Lower leg skin (tissue), 4 donors: ENCODE results near the gene COG5. TPM values are rescaled to one million over a fixed set of nuclear protein-coding genes. Genes with fewer than 3 reads are reported as not detected.

ENCODE experiments used
- DNase-seq, 2 donors: peaks; one replicate each; pipeline ENCODE4 v3.0.0-alpha.2; 2019; ENCODE audit warnings: low spot score in 2 of 2
- H3K4me3 ChIP-seq: fragments of 200-600 bp; sonication (generic); 2 replicates; pipeline ENCODE4 v1.5.1; 2017; ENCODE audit warnings: mild to moderate bottlenecking, low read depth; ENCODE audit not compliant: poor library complexity, severe bottlenecking
- POLR2A ChIP-seq, 2 donors: fragments of 450-650 bp; IDR thresholded peaks; one replicate each; pipeline ENCODE4 v1.6.1; 2016 to 2017; ENCODE audit warnings: antibody characterized with exemption in 2 of 2, mild to moderate bottlenecking in 1 of 2, moderate library complexity in 1 of 2
- WGBS, 2 donors: methylation state at CpG; one replicate each; pipeline ENCODE4 v1.1.5; 2018; 5-methylcytosine and 5-hydroxymethylcytosine counted together
- intact Hi-C: fragments of 100-400 bp; cut with DNase I; formaldehyde crosslinking; loops from one replicate; pipeline ENCODE4 v1.15.0; 2023; ENCODE audit warnings: low total_unique reads
- total RNA-seq, 4 donors: library from RNA; depleted of rRNA; stranded (reverse); fragments of >200 nt; gene quantifications; one replicate each; pipeline ENCODE4 v1.1.0, GENCODE V29; 2016
- TF ChIP-seq, protein P1 (sequence below), 3 donors: fragments of 450-650 bp; IDR thresholded peaks; one replicate each; pipeline ENCODE4 v1.5.1; 2016; ENCODE audit warnings: antibody characterized with exemption in 3 of 3, mild to moderate bottlenecking in 3 of 3, moderate library complexity in 2 of 3

The COG5 gene
- total RNA-seq, 4 donors from 2014 or later = 34.4 to 50.6 (median 43.4) TPM

DNA sequence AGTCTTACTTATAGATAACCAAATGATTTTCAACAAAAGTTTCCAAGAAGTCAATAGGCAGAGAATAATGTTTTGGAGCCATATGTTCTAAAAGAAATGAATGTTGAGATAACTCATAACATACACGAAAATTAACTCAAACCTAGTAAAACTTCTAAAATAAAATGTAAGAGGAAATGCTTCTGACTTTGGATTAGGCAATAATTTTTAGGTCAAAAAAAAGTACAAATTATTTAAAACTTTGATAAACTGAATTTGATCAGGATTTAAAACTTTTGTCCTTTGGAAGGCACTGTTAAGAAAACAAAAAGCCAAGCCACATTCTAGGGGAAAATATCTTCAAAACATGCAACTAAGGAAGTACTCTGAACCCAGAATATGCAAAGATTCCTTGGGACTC is 242.1 kb downstream of the COG5 start:
- no peak overlapping the region for H3K4me3 ChIP-seq
- TF ChIP-seq, protein P1, sequence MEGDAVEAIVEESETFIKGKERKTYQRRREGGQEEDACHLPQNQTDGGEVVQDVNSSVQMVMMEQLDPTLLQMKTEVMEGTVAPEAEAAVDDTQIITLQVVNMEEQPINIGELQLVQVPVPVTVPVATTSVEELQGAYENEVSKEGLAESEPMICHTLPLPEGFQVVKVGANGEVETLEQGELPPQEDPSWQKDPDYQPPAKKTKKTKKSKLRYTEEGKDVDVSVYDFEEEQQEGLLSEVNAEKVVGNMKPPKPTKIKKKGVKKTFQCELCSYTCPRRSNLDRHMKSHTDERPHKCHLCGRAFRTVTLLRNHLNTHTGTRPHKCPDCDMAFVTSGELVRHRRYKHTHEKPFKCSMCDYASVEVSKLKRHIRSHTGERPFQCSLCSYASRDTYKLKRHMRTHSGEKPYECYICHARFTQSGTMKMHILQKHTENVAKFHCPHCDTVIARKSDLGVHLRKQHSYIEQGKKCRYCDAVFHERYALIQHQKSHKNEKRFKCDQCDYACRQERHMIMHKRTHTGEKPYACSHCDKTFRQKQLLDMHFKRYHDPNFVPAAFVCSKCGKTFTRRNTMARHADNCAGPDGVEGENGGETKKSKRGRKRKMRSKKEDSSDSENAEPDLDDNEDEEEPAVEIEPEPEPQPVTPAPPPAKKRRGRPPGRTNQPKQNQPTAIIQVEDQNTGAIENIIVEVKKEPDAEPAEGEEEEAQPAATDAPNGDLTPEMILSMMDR (IDR thresholded peaks at IDR 0.05) = no peak
- no peak for TF ChIP-seq POLR2A (IDR thresholded peaks at IDR 0.05)
- intact Hi-C loops = no loop called here
- no peak for DNase-seq
- 85 to 94% methylated on average over 1 of the region's 1 CpG for WGBS, 2 donors

DNA sequence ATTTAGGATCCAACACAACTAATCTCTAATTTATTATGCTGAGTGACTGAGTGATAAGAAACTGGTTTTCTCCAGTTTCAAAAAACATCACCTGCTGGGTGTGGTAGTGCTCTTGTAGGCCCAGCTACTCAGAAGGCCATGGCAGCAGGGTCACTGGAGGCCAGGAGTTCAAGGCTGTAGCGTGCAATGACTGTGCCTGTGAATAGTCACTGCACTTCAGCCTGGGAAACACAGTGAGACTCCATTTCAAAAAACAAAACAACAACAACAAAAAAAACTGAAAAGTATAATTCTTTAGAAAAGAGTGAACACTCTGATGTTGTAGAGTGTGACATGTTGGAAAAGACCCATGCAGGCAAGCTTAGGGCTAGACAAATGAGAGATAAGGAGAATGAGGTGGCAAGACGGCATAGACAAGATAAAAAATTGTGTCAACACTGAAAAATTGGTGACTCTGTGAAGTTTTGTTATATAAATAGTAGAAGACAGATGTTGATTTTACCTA is 243.9 kb downstream of the COG5 start:
- DNase-seq = no peak
- 87 to 89% methylated on average over 2 of the region's 2 CpGs for WGBS, 2 donors
- H3K4me3 ChIP-seq = no peak overlapping the region
- intact Hi-C loops = no loop called here
- TF ChIP-seq, protein P1 (IDR thresholded peaks at IDR 0.05) = no peak
- TF ChIP-seq POLR2A (IDR thresholded peaks at IDR 0.05) = no peak

DNA sequence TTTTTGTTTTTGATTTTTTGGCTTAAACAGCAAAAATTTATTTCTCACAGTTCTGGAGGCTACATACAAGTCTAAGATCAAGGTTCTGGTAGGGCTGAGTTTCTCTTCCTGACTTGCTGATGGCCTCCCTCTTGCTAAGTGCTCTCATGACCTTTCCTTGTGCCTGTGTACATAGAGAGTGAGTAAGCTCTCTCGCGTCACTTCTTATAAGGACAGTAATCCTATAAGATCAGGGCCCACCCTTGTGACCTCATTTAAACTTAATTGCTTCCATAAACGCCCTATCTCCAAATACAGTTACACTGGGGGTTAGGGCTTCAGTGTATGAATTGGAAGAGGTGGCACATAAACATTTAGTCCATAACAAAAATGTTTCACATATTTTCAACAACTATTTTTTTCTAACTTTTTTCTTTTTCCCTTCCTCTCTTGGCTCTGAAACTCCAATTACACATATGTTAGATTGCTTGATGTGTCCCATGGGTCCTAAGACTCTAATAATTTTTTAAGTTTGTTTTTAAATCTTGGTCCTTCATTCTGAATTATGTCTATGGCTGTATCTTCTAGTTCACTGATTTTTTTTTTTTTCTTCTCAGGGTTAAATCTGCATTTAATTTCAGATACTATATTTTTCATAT is 245.1 kb downstream of the COG5 start:
- TF ChIP-seq, protein P1 (IDR thresholded peaks at IDR 0.05) = no peak
- TF ChIP-seq POLR2A (IDR thresholded peaks at IDR 0.05) = no peak
- intact Hi-C loops = no loop called here
- 84 to 90% methylated on average over 3 of the region's 3 CpGs for WGBS, 2 donors
- no peak overlapping the region for H3K4me3 ChIP-seq
- no peak for DNase-seq

DNA sequence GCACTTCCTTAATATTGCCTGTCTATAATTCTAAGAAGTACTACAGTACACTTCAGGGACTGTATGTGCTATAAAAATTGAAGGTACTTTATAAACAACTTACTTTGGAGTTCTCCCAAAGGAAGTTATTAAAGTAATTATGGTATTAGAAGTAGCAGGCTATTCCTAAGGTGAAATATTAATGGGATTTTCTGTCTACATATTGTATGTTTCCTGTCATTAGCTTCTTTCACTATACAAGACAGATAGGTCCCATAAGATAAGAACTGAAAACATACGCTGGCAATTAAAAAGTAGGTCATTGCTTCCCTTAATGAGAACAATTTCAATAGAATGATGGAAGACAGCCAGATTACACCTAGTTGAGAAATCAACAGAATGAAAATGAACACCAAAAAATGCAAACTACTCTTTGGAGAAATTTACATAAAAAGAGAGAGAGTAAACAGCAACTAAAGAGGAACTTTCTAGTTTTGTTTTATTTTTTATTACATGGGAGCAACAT is 248.0 kb downstream of the COG5 start:
- 33 to 47% methylated on average over 1 of the region's 1 CpG for WGBS, 2 donors
- DNase-seq = no peak
- no peak overlapping the region for H3K4me3 ChIP-seq
- intact Hi-C loops = no loop called here
- no peak for TF ChIP-seq POLR2A (IDR thresholded peaks at IDR 0.05)
- TF ChIP-seq, protein P1 (IDR thresholded peaks at IDR 0.05) = no peak

DNA sequence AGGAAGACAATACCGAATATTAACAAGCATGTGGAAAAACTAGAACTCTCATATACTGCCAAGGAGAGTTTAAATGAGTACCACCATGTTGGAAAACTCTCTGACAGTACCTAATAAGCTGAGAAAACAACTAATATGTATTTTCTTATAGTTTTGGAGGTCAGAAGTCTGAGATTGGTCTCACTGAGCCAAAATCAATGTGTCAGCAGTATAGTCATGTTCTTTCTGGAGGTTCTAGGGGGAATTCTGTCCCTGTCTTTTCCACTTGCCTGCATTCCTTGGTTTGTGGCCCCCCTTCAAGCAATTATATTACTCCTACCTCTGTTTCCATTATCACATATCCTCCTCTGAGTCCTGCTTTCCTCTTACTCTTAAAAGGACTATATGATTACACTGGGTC is 250.4 kb downstream of the COG5 start:
- no peak for DNase-seq
- 92 to 94% methylated on average over 1 of the region's 1 CpG for whole genome bisulfite sequencing, 2 donors
- intact Hi-C loops = no loop called here
- TF ChIP-seq POLR2A (IDR thresholded peaks at IDR 0.05) = no peak
- TF ChIP-seq, protein P1 (IDR thresholded peaks at IDR 0.05) = no peak
- no peak overlapping the region for H3K4me3 ChIP-seq
